Endothelial cell of umbilical vein (primary cell): ENCODE results near the gene SPSB1. TPM values are rescaled to one million over a fixed set of nuclear protein-coding genes. Genes with fewer than 3 reads are reported as not detected.

Experiments
- BruUV-seq: library from RNA; stranded (reverse); fragments of 400-500 nt; replicated peaks from 2 replicates; lab custom pipeline; 2021; lab: Mats Ljungman, UMichigan
- CTCF ChIA-PET: fragments of 300-600, 350-600 bp; sonication (Branson Sonifier 250); formaldehyde crosslinking; loops from one replicate; lab custom pipeline; 2021; ENCODE audit warnings: antibody characterized with exemption, inconsistent platforms; lab: Charles Lee
- POLR2A ChIA-PET: fragments of 300-600, 350-600 bp; sonication (Branson Sonifier 250); formaldehyde crosslinking; loops from one replicate; lab custom pipeline; 2021; ENCODE audit warnings: antibody characterized with exemption, inconsistent platforms; lab: Charles Lee
- DNase-seq: peaks from one replicate; pipeline ENCODE4 v3.0.0-alpha.2; 2011; ENCODE audit warnings: low read depth, low spot score
- FAIRE-seq: peaks from 2 replicates; lab custom pipeline; 2011; peaks lifted over from hg19 to GRCh38; lab: Jason Lieb, UNC
- H2AFZ ChIP-seq: 2 replicates; pipeline ENCODE4 v1.6.0; 2012; ENCODE audit warnings: low read depth, low read length, control low read depth, inconsistent platforms
- H3K27ac ChIP-seq: 2 replicates; pipeline ENCODE4 v1.5.1; 2011; ENCODE audit warnings: low read depth, mild to moderate bottlenecking, control low read depth, low read length, moderate library complexity; ENCODE audit not compliant: insufficient read depth
- H3K27me3 ChIP-seq, 2 experiments: 2 replicates each; pipeline versions ENCODE4 v1.6.0 to v1.6.1; 2011; ENCODE audit warnings: low read length in 2 of 2, mixed read lengths in 1 of 2; ENCODE audit not compliant: control insufficient read depth in 2 of 2, insufficient read depth in 2 of 2
- H3K36me3 ChIP-seq, 2 experiments: 2 replicates in 1 of 2; 3 replicates in 1 of 2; pipeline ENCODE4 v1.5.1; 2011; ENCODE audit warnings: low read length in 2 of 2, mild to moderate bottlenecking in 1 of 2, moderate library complexity in 1 of 2; ENCODE audit not compliant: control insufficient read depth in 2 of 2, insufficient read depth in 2 of 2; ENCODE audit errors: extremely low read depth in 1 of 2
- H3K4me1 ChIP-seq: 3 replicates; pipeline ENCODE4 v1.5.1; 2011; ENCODE audit warnings: mild to moderate bottlenecking, low read length; ENCODE audit not compliant: control insufficient read depth, insufficient read depth; ENCODE audit errors: extremely low read depth
- H3K4me2 ChIP-seq: 2 replicates; pipeline ENCODE4 v1.6.1; 2011; ENCODE audit warnings: low read length, control low read depth, mixed read lengths; ENCODE audit not compliant: insufficient read depth
- H3K4me3 ChIP-seq, 3 experiments: fragments of 200-600 bp in 1 of 3; sonication (generic), shearing (Covaris generic) in 1 of 3; replicated peaks in 1 of 3; 2 replicates each; pipeline ENCODE4 v1.5.1; 2011 to 2016; ENCODE audit warnings: control low read depth in 3 of 3, low read length in 3 of 3, mild to moderate bottlenecking in 2 of 3, inconsistent platforms in 1 of 3, low read depth in 1 of 3, moderate library complexity in 1 of 3; ENCODE audit not compliant: insufficient read depth in 1 of 3
- H3K79me2 ChIP-seq: 2 replicates; pipeline ENCODE4 v1.6.0; 2012; ENCODE audit warnings: low read length, inconsistent platforms; ENCODE audit not compliant: control insufficient read depth, insufficient read depth
- H3K9ac ChIP-seq: replicated peaks from 2 replicates; pipeline ENCODE3; 2011; ENCODE audit warnings: low read length, control low read depth; ENCODE audit not compliant: insufficient read depth; ENCODE audit errors: extremely low read depth
- H3K9me1 ChIP-seq: replicated peaks from 3 replicates; pipeline ENCODE4 v1.6.0; 2011; ENCODE audit warnings: mild to moderate bottlenecking, low read length; ENCODE audit not compliant: control insufficient read depth, insufficient read depth; ENCODE audit errors: extremely low read depth
- H3K9me3 ChIP-seq: replicated peaks from 2 replicates; pipeline ENCODE4 v1.5.1; 2012; ENCODE audit warnings: low read length, inconsistent platforms; ENCODE audit not compliant: control insufficient read depth, insufficient read depth
- H4K20me1 ChIP-seq: replicated peaks from 2 replicates; pipeline ENCODE3; 2011; ENCODE audit warnings: mild to moderate bottlenecking, low read length; ENCODE audit not compliant: control insufficient read depth, insufficient read depth; ENCODE audit errors: extremely low read depth
- CTCF ChIP-seq, 2 donors: IDR thresholded peaks; 1 replicate in 1 of 2; 2 replicates in 1 of 2; pipeline ENCODE4 v1.5.1; 2011; ENCODE audit warnings: low read length in 2 of 2, mild to moderate bottlenecking in 2 of 2, moderate library complexity in 2 of 2, control low read depth in 1 of 2, inconsistent platforms in 1 of 2, low read depth in 1 of 2; ENCODE audit not compliant: insufficient read depth in 1 of 2; ENCODE audit errors: extremely low read depth in 1 of 2
- EZH2 ChIP-seq: IDR thresholded peaks from 2 replicates; pipeline ENCODE4 v1.6.1; 2012; ENCODE audit warnings: borderline replicate concordance, low read depth, mild to moderate bottlenecking, moderate library complexity, low read length, inconsistent platforms; ENCODE audit not compliant: severe bottlenecking
- FOS ChIP-seq: IDR thresholded peaks from 2 replicates; pipeline ENCODE4 v1.6.1; 2011; ENCODE audit warnings: mild to moderate bottlenecking, low read length, moderate library complexity, borderline replicate concordance; ENCODE audit not compliant: insufficient read depth
- GATA2 ChIP-seq: IDR thresholded peaks from 2 replicates; pipeline ENCODE4 v1.7.0; 2011; ENCODE audit warnings: low read depth, mild to moderate bottlenecking, moderate library complexity, mixed read lengths, low read length; ENCODE audit not compliant: insufficient read length, insufficient read depth
- JUN ChIP-seq: IDR thresholded peaks from 2 replicates; pipeline ENCODE4 v1.6.1; 2011; ENCODE audit warnings: borderline replicate concordance, low read depth; ENCODE audit not compliant: insufficient read length, insufficient read depth
- MYC ChIP-seq: IDR thresholded peaks from one replicate; pipeline ENCODE4 v1.6.1; 2011; ENCODE audit warnings: mild to moderate bottlenecking, low read depth, low read length
- POLR2A ChIP-seq: IDR thresholded peaks from 2 replicates; pipeline ENCODE4 v1.6.1; 2012; ENCODE audit warnings: low read depth, mild to moderate bottlenecking, control low read depth, low read length
- POLR2AphosphoS5 ChIP-seq: IDR thresholded peaks from 2 replicates; pipeline ENCODE4 v1.6.1; 2012; ENCODE audit warnings: low read depth, mild to moderate bottlenecking, control low read depth, low read length, moderate library complexity; ENCODE audit not compliant: insufficient read depth
- dilution Hi-C: fragments of 300-500 bp; cut with MboI; formaldehyde crosslinking; loops from one replicate; pipeline ENCODE4 v1.15.0; 2019; ENCODE audit warnings: low sequenced_read_pairs; ENCODE audit not compliant: extremely low pct_ligation_motif_present
- intact Hi-C: fragments of 100-400 bp; cut with micrococcal nuclease; formaldehyde crosslinking; loops from one replicate; pipeline ENCODE4 v1.10.0; 2022
- polyA plus RNA-seq, 4 experiments: library from polyadenylated mRNA; depleted of rRNA in 3 of 4; stranded (reverse) in 3 of 4; unstranded in 1 of 4; fragments of >200 nt; gene quantifications; 2 replicates each; pipeline versions ENCODE4 v1.2.1 to v1.2.3, GENCODE V29; 2011 to 2012; ENCODE audit warnings: missing spikeins in 1 of 4
- total RNA-seq: library from RNA; stranded (reverse); gene quantifications from 2 replicates; pipeline ENCODE4 v1.2.3, GENCODE V29; 2021
- TF ChIP-seq, protein P1 (sequence below): IDR thresholded peaks from 2 replicates; pipeline ENCODE4 v1.6.1; 2011; ENCODE audit not compliant: insufficient read depth, insufficient read length

The SPSB1 gene
- total and polyA plus RNA-seq, 2 donors (not counting 3 experiments of a cell fraction or from before 2014, with no cell fraction given), result 41.9 to 61.2 TPM

- TF ChIP-seq FOS, result no peak
- TF ChIP-seq MYC, result no peak
- TF ChIP-seq JUN, result no peak
- TF ChIP-seq GATA2, result no peak
- TF ChIP-seq, protein P1, sequence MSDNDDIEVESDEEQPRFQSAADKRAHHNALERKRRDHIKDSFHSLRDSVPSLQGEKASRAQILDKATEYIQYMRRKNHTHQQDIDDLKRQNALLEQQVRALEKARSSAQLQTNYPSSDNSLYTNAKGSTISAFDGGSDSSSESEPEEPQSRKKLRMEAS, result no peak
- no peak for TF ChIP-seq EZH2
- no peak for TF ChIP-seq POLR2AphosphoS5
- TF ChIP-seq CTCF (IDR thresholded peaks at IDR 0.05; ENCODE audit: extremely low read depth in 1 of 2, insufficient read depth in 1 of 2, low read depth in 1 of 2, low read length in 2 of 2), result no peak
- TF ChIP-seq POLR2A, result no peak
- Histone ChIP-seq H3K36me3 (peaks cover 0 to 10% of the 10 kb centered on the region in 2 experiments), H3K79me2 (peaks cover 12% of the 10 kb centered on the region), H4K20me1 (no peaks in the 10 kb centered on the region), H3K9ac (no peak overlapping the region), H3K9me1 (no peaks in the 10 kb centered on the region), H2AFZ (no peak overlapping the region), H3K4me2 (no peak overlapping the region), H3K27ac (no peak overlapping the region), H3K27me3 (no peaks in the 10 kb centered on the region), H3K4me3 (no peak overlapping the region), H3K9me3 (no peaks in the 10 kb centered on the region), H3K4me1 (no peaks in the 10 kb centered on the region)
- DNase-seq (no peak), FAIRE-seq (no peak)
- ChIA-PET CTCF (interaction anchor here (0.6 kb wide), 1 partner anchor 216 kb away, joined by 3 read pairs; no protein-coding TSS in a partner anchor), POLR2A (no interaction called here)
- dilution Hi-C loops, result no loop called here
- intact Hi-C loops, result no loop called here
- no TSS peak for BruUV-seq
Measured at GRCh38 chr1:9263984-9264872, 28.5 kb upstream of the SPSB1 start.
